H1 (cell line): Measurements from ENCODE around the gene ARHGAP23. TPM values are rescaled to one million over a fixed set of nuclear protein-coding genes. Genes with fewer than 3 reads are reported as not detected.

Experiments used
- CEBPB ChIP-seq: IDR thresholded peaks from 2 replicates; pipeline ENCODE4 v1.6.1; 2012; ENCODE audit warnings: low read depth, low read length
- EGR1 ChIP-seq: IDR thresholded peaks from 2 replicates; pipeline ENCODE4 v1.6.1; 2011; ENCODE audit warnings: low read depth, low read length, borderline replicate concordance
- EP300 ChIP-seq, 2 experiments: IDR thresholded peaks; 1 replicate in 1 of 2; 2 replicates in 1 of 2; pipeline ENCODE4 v1.6.1; 2011 to 2012; ENCODE audit warnings: low read depth in 2 of 2, low read length in 2 of 2, mild to moderate bottlenecking in 2 of 2, borderline replicate concordance in 1 of 2, inconsistent platforms in 1 of 2, moderate library complexity in 1 of 2
- GABPA ChIP-seq: IDR thresholded peaks from 2 replicates; pipeline ENCODE4 v1.6.1; 2011; ENCODE audit warnings: mild to moderate bottlenecking, low read length, moderate library complexity, borderline replicate concordance; ENCODE audit not compliant: insufficient read depth
- JUN ChIP-seq: IDR thresholded peaks from 2 replicates; pipeline ENCODE4 v1.6.1; 2011; ENCODE audit warnings: low read depth, mild to moderate bottlenecking, improper control_type of control experiment, low read length
- NRF1 ChIP-seq: IDR thresholded peaks from 2 replicates; pipeline ENCODE4 v1.6.1; 2011; ENCODE audit warnings: mild to moderate bottlenecking, low read depth, low read length, improper control_type of control experiment
- SIRT6 ChIP-seq: IDR thresholded peaks from one replicate; pipeline ENCODE4 v1.7.1; 2012; ENCODE audit warnings: low read length, inconsistent platforms
- SRF ChIP-seq: IDR thresholded peaks from 2 replicates; pipeline ENCODE4 v1.6.1; 2011; ENCODE audit warnings: mild to moderate bottlenecking, low read depth, low read length, moderate library complexity
- TAF1 ChIP-seq: IDR thresholded peaks from 2 replicates; pipeline ENCODE4 v1.6.1; 2011; ENCODE audit warnings: mild to moderate bottlenecking, low read depth, low read length
- TCF12 ChIP-seq: IDR thresholded peaks from 2 replicates; pipeline ENCODE4 v1.6.1; 2011; ENCODE audit warnings: low read depth, mild to moderate bottlenecking, low read length
- polyA plus RNA-seq, 7 experiments: library from polyadenylated mRNA; depleted of rRNA in 3 of 7; stranded (reverse) in 5 of 7; unstranded in 2 of 7; fragments of >200 nt in 5 of 7; fragments of 200-250 nt in 2 of 7; gene quantifications; 1 replicate in 5 of 7; 2 replicates in 1 of 7; 4 replicates in 1 of 7; pipeline versions ENCODE4 v1.2.1 to v1.2.3, GENCODE V29; 2011 to 2013; ENCODE audit warnings: missing spikeins in 2 of 7, mixed read lengths in 2 of 7
- total RNA-seq: library from RNA; stranded (reverse); fragmentation: NEBNext Ultra II Directional; extraction: Animal tissue kit (Norgen Biotek cat#: 25700); gene quantifications from 2 replicates; pipeline ENCODE4 v1.2.1, GENCODE V29; 2021
- TF ChIP-seq, protein P1 (sequence below): IDR thresholded peaks from 2 replicates; pipeline ENCODE4 v1.6.1; 2012; ENCODE audit warnings: low read length, inconsistent platforms
- TF ChIP-seq, protein P2 (sequence below), 3 experiments: IDR thresholded peaks; 1 replicate in 2 of 3; 2 replicates in 1 of 3; pipeline versions ENCODE4 v1.5.1 to v1.6.1; 2011; ENCODE audit warnings: low read length in 3 of 3, mild to moderate bottlenecking in 3 of 3, inconsistent platforms in 2 of 3, low read depth in 1 of 3, moderate library complexity in 1 of 3; ENCODE audit not compliant: insufficient read depth in 1 of 3; ENCODE audit errors: control extremely low read depth in 1 of 3
- TF ChIP-seq, protein P3 (sequence below): IDR thresholded peaks from 2 replicates; pipeline ENCODE4 v1.6.1; 2012; ENCODE audit warnings: inconsistent platforms

Gene ARHGAP23
- total and polyA plus RNA-seq, 2 of the 8 experiments (the other 6 are each of a cell fraction or from before 2014, with no cell fraction given), result 16.3 to 107 TPM

DNA sequence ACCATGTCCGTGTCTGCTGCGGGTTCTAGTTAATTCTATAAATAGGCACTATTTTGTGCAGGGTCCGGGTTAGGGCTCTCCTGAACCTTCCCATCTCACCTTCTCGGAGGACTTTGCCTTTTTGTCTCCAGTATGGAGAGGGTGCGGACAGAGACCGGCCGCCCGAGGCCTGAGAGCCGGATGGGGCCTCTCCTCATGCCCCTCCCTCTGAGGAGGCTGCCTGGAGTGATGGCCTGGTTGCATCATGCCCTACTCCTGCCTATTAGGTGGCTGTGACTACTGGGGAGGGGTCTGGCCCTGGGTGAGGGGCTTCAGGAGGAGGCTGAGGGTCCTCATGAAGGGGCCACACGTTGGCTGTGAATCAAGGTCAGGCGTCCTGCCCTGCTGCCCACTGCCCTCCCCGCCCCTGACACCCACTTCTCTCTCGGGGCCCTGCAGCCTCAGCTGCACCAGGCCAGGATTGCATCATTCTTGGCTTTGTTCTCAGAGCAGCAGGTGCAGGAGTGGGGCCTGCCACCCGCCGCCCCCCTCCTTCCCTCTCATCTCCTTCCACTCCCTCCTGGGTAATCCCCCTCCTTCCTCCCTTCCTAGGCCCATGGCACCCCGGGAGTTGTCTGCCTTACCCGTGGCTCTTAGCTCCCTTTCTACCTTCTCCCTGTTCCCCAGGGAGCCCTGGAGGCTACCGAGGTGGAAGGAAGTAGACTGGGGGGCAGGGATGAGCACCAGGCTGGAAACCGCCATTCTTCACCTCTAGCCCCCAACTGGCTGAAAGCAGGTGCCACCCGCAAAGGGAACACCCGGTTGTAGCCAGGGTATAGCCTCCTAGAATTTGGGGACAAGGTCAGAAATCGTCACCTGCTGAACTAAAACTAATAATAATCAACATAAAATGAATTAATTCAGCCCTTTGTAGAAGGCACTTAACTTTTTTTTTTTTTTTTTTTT, 12.7 kb upstream of the ARHGAP23 start (continued):
- TF ChIP-seq, protein P1, sequence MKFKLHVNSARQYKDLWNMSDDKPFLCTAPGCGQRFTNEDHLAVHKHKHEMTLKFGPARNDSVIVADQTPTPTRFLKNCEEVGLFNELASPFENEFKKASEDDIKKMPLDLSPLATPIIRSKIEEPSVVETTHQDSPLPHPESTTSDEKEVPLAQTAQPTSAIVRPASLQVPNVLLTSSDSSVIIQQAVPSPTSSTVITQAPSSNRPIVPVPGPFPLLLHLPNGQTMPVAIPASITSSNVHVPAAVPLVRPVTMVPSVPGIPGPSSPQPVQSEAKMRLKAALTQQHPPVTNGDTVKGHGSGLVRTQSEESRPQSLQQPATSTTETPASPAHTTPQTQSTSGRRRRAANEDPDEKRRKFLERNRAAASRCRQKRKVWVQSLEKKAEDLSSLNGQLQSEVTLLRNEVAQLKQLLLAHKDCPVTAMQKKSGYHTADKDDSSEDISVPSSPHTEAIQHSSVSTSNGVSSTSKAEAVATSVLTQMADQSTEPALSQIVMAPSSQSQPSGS, result peak; percentile 78; the same call in 1 of the 2 replicates
- TF ChIP-seq EGR1 (no peak), TCF12 (peak; percentile 87), SIRT6 (no peak), CEBPB (peak; percentile 97), GABPA (0 out of 2 replicates have a peak, but pooled peaks have one; percentile 57), TAF1 (peak; percentile 45; the same call in 1 of the 2 replicates), JUN (no peak), EP300 (IDR thresholded peaks at IDR 0.05; ENCODE audit: borderline replicate concordance in 1 of 2, low read depth in 2 of 2, low read length in 2 of 2) (peak in 1 of 2 experiments; percentile 57; a peak in 1 of 3 replicates), NRF1 (no peak), SRF (no peak)
- TF ChIP-seq, protein P2, sequence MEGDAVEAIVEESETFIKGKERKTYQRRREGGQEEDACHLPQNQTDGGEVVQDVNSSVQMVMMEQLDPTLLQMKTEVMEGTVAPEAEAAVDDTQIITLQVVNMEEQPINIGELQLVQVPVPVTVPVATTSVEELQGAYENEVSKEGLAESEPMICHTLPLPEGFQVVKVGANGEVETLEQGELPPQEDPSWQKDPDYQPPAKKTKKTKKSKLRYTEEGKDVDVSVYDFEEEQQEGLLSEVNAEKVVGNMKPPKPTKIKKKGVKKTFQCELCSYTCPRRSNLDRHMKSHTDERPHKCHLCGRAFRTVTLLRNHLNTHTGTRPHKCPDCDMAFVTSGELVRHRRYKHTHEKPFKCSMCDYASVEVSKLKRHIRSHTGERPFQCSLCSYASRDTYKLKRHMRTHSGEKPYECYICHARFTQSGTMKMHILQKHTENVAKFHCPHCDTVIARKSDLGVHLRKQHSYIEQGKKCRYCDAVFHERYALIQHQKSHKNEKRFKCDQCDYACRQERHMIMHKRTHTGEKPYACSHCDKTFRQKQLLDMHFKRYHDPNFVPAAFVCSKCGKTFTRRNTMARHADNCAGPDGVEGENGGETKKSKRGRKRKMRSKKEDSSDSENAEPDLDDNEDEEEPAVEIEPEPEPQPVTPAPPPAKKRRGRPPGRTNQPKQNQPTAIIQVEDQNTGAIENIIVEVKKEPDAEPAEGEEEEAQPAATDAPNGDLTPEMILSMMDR (IDR thresholded peaks at IDR 0.05; ENCODE audit: control extremely low read depth in 1 of 3, insufficient read depth in 1 of 3, low read depth in 1 of 3, low read length in 3 of 3), result no peak; a peak in 1 of 4 replicates
- TF ChIP-seq, protein P3, sequence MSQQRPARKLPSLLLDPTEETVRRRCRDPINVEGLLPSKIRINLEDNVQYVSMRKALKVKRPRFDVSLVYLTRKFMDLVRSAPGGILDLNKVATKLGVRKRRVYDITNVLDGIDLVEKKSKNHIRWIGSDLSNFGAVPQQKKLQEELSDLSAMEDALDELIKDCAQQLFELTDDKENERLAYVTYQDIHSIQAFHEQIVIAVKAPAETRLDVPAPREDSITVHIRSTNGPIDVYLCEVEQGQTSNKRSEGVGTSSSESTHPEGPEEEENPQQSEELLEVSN, result no peak
